H1 (cell line): ENCODE data around the gene OGG1. TPM values are rescaled to one million over a fixed set of nuclear protein-coding genes. Genes with fewer than 3 reads are reported as not detected.

ENCODE experiments used
- CTCF ChIA-PET: fragments of 300-600 bp; sonication (Branson Sonifier 250); formaldehyde crosslinking; loops from one replicate; lab custom pipeline; 2021; ENCODE audit not compliant: partially characterized antibody; lab: Charles Lee
- POLR2A ChIA-PET: fragments of 300-600 bp; sonication (Branson Sonifier 250); formaldehyde crosslinking; loops from one replicate; lab custom pipeline; 2021; ENCODE audit warnings: inconsistent platforms; ENCODE audit not compliant: partially characterized antibody; lab: Charles Lee
- DNase-seq, 2 experiments: peaks; one replicate each; pipeline versions ENCODE4 v3.0.0 to v3.0.0-alpha.2; 2010 to 2022; ENCODE audit warnings: low spot score in 2 of 2, low read depth in 1 of 2, mixed read lengths in 1 of 2
- FAIRE-seq: peaks from 2 replicates; lab custom pipeline; 2011; peaks lifted over from hg19 to GRCh38; lab: Jason Lieb, UNC
- H2AFZ ChIP-seq: 2 replicates; pipeline ENCODE4 v1.8.1; 2012; ENCODE audit warnings: low read length, inconsistent platforms
- H2AK5ac ChIP-seq: 2 replicates; pipeline ENCODE4 v1.6.1; 2013; ENCODE audit warnings: low read depth, low read length
- H2BK120ac ChIP-seq: replicated peaks from 2 replicates; pipeline ENCODE3; 2013; ENCODE audit warnings: low read depth, low read length, inconsistent platforms
- H2BK12ac ChIP-seq: 2 replicates; pipeline ENCODE4 v1.6.1; 2013; ENCODE audit warnings: low read depth, low read length
- H2BK15ac ChIP-seq: 2 replicates; pipeline ENCODE4 v1.6.1; 2013; ENCODE audit warnings: low read length
- H2BK20ac ChIP-seq: 2 replicates; pipeline ENCODE4 v1.6.1; 2013; ENCODE audit warnings: low read length
- H2BK5ac ChIP-seq: 2 replicates; pipeline ENCODE4 v1.6.1; 2013; ENCODE audit warnings: low read depth, low read length
- H3K14ac ChIP-seq: 2 replicates; pipeline ENCODE4 v1.6.1; 2013; ENCODE audit warnings: inconsistent platforms; ENCODE audit not compliant: insufficient read length
- H3K18ac ChIP-seq: 2 replicates; pipeline ENCODE4 v1.6.1; 2013; ENCODE audit warnings: low read length; ENCODE audit errors: extremely low read depth
- H3K23ac ChIP-seq: 2 replicates; pipeline ENCODE4 v1.6.1; 2013; ENCODE audit warnings: inconsistent platforms; ENCODE audit not compliant: insufficient read length
- H3K23me2 ChIP-seq: 2 replicates; pipeline ENCODE4 v1.6.1; 2013; ENCODE audit warnings: low read depth, low read length
- H3K27ac ChIP-seq: 2 replicates; pipeline ENCODE4 v1.6.1; 2011; ENCODE audit warnings: low read depth, low read length, inconsistent platforms
- H3K27me3 ChIP-seq, 4 experiments: replicated peaks in 1 of 4; 1 replicate in 1 of 4; 2 replicates in 3 of 4; pipeline versions ENCODE4 v1.6.1 to v1.8.1; 2011 to 2013; ENCODE audit warnings: low read length in 3 of 4, mild to moderate bottlenecking in 3 of 4, inconsistent platforms in 2 of 4, mixed read lengths in 2 of 4, moderate library complexity in 1 of 4; ENCODE audit not compliant: control insufficient read depth in 3 of 4, insufficient read depth in 3 of 4; ENCODE audit errors: extremely low read depth in 1 of 4
- H3K36me3 ChIP-seq, 4 experiments: 2 replicates each; pipeline versions ENCODE4 v1.6.1 to v1.8.1; 2011 to 2013; ENCODE audit warnings: mild to moderate bottlenecking in 4 of 4, low read length in 3 of 4, moderate library complexity in 2 of 4, control low read depth in 1 of 4, inconsistent platforms in 1 of 4; ENCODE audit not compliant: insufficient read depth in 4 of 4, control insufficient read depth in 2 of 4
- H3K4ac ChIP-seq: replicated peaks from 2 replicates; pipeline ENCODE3; 2013; ENCODE audit warnings: low read length, low read depth, mixed read lengths, inconsistent platforms; ENCODE audit not compliant: insufficient read length
- H3K4me1 ChIP-seq, 4 experiments: replicated peaks in 1 of 4; 1 replicate in 1 of 4; 2 replicates in 3 of 4; pipeline versions ENCODE4 v1.6.1 to v1.8.1; 2011 to 2013; ENCODE audit warnings: low read length in 3 of 4, inconsistent platforms in 2 of 4, mixed read lengths in 1 of 4; ENCODE audit not compliant: insufficient read depth in 4 of 4, control insufficient read depth in 3 of 4
- H3K4me2 ChIP-seq, 2 experiments: 2 replicates each; pipeline versions ENCODE4 v1.6.1 to v1.8.1; 2011 to 2013; ENCODE audit warnings: low read depth in 2 of 2, low read length in 2 of 2, control low read depth in 1 of 2, inconsistent platforms in 1 of 2, mild to moderate bottlenecking in 1 of 2; ENCODE audit not compliant: insufficient read depth in 1 of 2
- H3K4me3 ChIP-seq, 4 experiments: fragments of 200-600, 300-600 bp in 1 of 4; sonication (generic), shearing (Covaris generic), sonication (Bioruptor Twin) in 1 of 4; 2 replicates each; pipeline versions ENCODE4 v1.5.1 to v1.8.1; 2011 to 2016; ENCODE audit warnings: low read length in 4 of 4, low read depth in 3 of 4, control low read depth in 2 of 4, inconsistent platforms in 2 of 4, mild to moderate bottlenecking in 2 of 4, mixed read lengths in 1 of 4, moderate library complexity in 1 of 4; ENCODE audit not compliant: insufficient read depth in 2 of 4; ENCODE audit errors: extremely low read depth in 1 of 4
- H3K56ac ChIP-seq: replicated peaks from 2 replicates; pipeline ENCODE3; 2013; ENCODE audit warnings: low read depth, mild to moderate bottlenecking, mixed read lengths, low read length, inconsistent platforms; ENCODE audit not compliant: insufficient read length
- H3K79me1 ChIP-seq: 2 replicates; pipeline ENCODE4 v1.6.1; 2013; ENCODE audit warnings: low read depth, low read length, control low read depth
- H3K79me2 ChIP-seq, 2 experiments: 2 replicates each; pipeline versions ENCODE4 v1.6.1 to v1.8.1; 2012 to 2013; ENCODE audit warnings: low read length in 2 of 2, mild to moderate bottlenecking in 2 of 2, inconsistent platforms in 1 of 2; ENCODE audit not compliant: insufficient read depth in 2 of 2, control insufficient read depth in 1 of 2
- H3K9ac ChIP-seq, 4 experiments: replicated peaks in 1 of 4; 1 replicate in 1 of 4; 2 replicates in 3 of 4; pipeline versions ENCODE4 v1.6.1 to v1.8.1; 2011 to 2013; ENCODE audit warnings: low read depth in 3 of 4, low read length in 3 of 4, control low read depth in 2 of 4, mild to moderate bottlenecking in 2 of 4, moderate library complexity in 2 of 4, inconsistent platforms in 1 of 4; ENCODE audit errors: extremely low read depth in 1 of 4
- H3K9me3 ChIP-seq, 2 experiments: 2 replicates each; pipeline versions ENCODE4 v1.6.1 to v1.8.1; 2012 to 2013; ENCODE audit warnings: mild to moderate bottlenecking in 2 of 2, moderate library complexity in 2 of 2, control low read depth in 1 of 2, inconsistent platforms in 1 of 2, low read depth in 1 of 2, low read length in 1 of 2, mixed read lengths in 1 of 2; ENCODE audit not compliant: insufficient read depth in 2 of 2
- H4K20me1 ChIP-seq, 2 experiments: replicated peaks in 1 of 2; 2 replicates each; pipeline versions ENCODE3 to v1.8.1; 2011 to 2013; ENCODE audit warnings: inconsistent platforms in 2 of 2, low read length in 2 of 2, mild to moderate bottlenecking in 1 of 2; ENCODE audit not compliant: insufficient read depth in 2 of 2, control insufficient read depth in 1 of 2
- H4K5ac ChIP-seq: 2 replicates; pipeline ENCODE4 v1.6.1; 2013; ENCODE audit warnings: low read length, low read depth, mixed read lengths, inconsistent platforms; ENCODE audit not compliant: insufficient read length
- H4K8ac ChIP-seq: 2 replicates; pipeline ENCODE4 v1.8.0; 2013; ENCODE audit warnings: mild to moderate bottlenecking, moderate library complexity, low read length, inconsistent platforms; ENCODE audit not compliant: insufficient read depth; ENCODE audit errors: extremely low read depth
- H4K91ac ChIP-seq: replicated peaks from 2 replicates; pipeline ENCODE3; 2013; ENCODE audit warnings: low read length, mixed read lengths, inconsistent platforms; ENCODE audit not compliant: insufficient read length
- GTF2F1 ChIP-seq: IDR thresholded peaks from 2 replicates; pipeline ENCODE4 v1.6.1; 2012; ENCODE audit warnings: low read depth, low read length, improper control_type of control experiment, borderline replicate concordance
- KDM1A ChIP-seq: fragments of 200-600, 300-600 bp; sonication (generic); IDR thresholded peaks from 2 replicates; pipeline ENCODE4 v1.7.1; 2016; ENCODE audit warnings: mild to moderate bottlenecking, low read length, borderline replicate concordance
- WGBS, 2 experiments: shearing (Covaris generic) in 1 of 2; methylation state at CpG; one replicate each; pipeline versions ENCODE4 v1.1.6 to v1.1.7; 2013 to 2015; ENCODE audit warnings: low lambda C conversion rate in 2 of 2, mixed read lengths in 2 of 2, inconsistent platforms in 1 of 2, low coverage in 1 of 2, missing lambda C conversion rate in 1 of 2; ENCODE audit not compliant: insufficient replicate concordance in 2 of 2, insufficient coverage in 1 of 2, insufficient read length in 1 of 2; ENCODE audit errors: extremely low coverage in 1 of 2, missing lambda C conversion rate in 1 of 2; 5-methylcytosine and 5-hydroxymethylcytosine counted together
- polyA plus RNA-seq, 7 experiments: library from polyadenylated mRNA; depleted of rRNA in 3 of 7; stranded (reverse) in 5 of 7; unstranded in 2 of 7; fragments of >200 nt in 5 of 7; fragments of 200-250 nt in 2 of 7; gene quantifications; 1 replicate in 5 of 7; 2 replicates in 1 of 7; 4 replicates in 1 of 7; pipeline versions ENCODE4 v1.2.1 to v1.2.3, GENCODE V29; 2011 to 2013; ENCODE audit warnings: missing spikeins in 2 of 7, mixed read lengths in 2 of 7
- total RNA-seq: library from RNA; stranded (reverse); fragmentation: NEBNext Ultra II Directional; extraction: Animal tissue kit (Norgen Biotek cat#: 25700); gene quantifications from 2 replicates; pipeline ENCODE4 v1.2.1, GENCODE V29; 2021

Gene OGG1
- total and polyA plus RNA-seq, 2 of the 8 experiments (the other 6 are each of a cell fraction or from before 2014, with no cell fraction given): 29.6 to 46.8 TPM

DNA sequence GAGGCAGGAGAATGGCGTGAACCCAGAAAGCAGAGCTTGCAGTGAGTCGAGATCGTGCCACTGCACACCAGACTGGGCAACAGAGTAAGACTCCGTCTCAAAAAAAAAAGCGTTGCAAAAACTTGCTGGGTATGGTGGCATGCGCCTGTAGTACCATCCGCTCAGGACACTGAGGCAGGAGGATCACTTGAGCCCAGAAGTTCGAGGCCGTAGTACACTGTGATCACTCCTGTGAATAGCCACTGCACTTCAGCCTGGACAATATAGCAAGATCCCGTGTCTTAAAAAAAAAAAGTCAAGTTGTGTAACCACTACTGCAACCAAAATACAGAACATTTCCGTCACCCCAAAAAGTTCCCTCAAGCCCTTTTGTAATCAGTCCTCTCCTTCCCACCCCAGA, 44.6 kb downstream of the OGG1 start:
- Histone ChIP-seq H4K91ac (no peak overlapping the region), H3K36me3 (peaks cover 3 to 37% (median 24%) of the 10 kb centered on the region in 4 experiments; a peak in 7 of 8 replicates), H3K23me2 (peaks cover 8% of the 10 kb centered on the region), H2AFZ (no peak overlapping the region), H3K9me3 (no peaks in the 10 kb centered on the region), H2BK120ac (no peak overlapping the region), H3K4me1 (peaks cover 0 to 8% (median 0%) of the 10 kb centered on the region in 4 experiments; a peak in 2 of 7 replicates), H3K56ac (no peak overlapping the region), H3K27ac (no peak overlapping the region), H4K5ac (no peak overlapping the region), H3K18ac (no peak overlapping the region), H3K4me2 (peak overlapping the region in 1 of 2 experiments; percentile 83; a peak in 1 of 4 replicates), H3K4ac (no peak overlapping the region), H4K20me1 (no peaks in the 10 kb centered on the region), H2BK20ac (no peak overlapping the region), H2BK5ac (no peak overlapping the region), H3K23ac (no peak overlapping the region), H3K27me3 (no peaks in the 10 kb centered on the region), H4K8ac (no peak overlapping the region), H3K9ac (no peak overlapping the region), H3K4me3 (no peak overlapping the region), H2BK12ac (no peak overlapping the region), H3K14ac (no peak overlapping the region), H3K79me1 (peaks cover 9% of the 10 kb centered on the region), H2BK15ac (no peak overlapping the region), H3K79me2 (peaks cover 0 to 40% of the 10 kb centered on the region in 2 experiments; a peak in 2 of 4 replicates), H2AK5ac (no peak overlapping the region)
- DNase-seq (no peak), FAIRE-seq (no peak)
- POLR2A ChIA-PET: interaction anchor here (2.4 to 5.5 kb wide), 2 partner anchors 13 to 63 kb away, joined by 17 to 71 read pairs; partner anchors contain the start of genes BRPF1 and TTLL3
- CTCF ChIA-PET: no interaction called here
- TF ChIP-seq KDM1A (peak; percentile 68; the same call in 1 of the 2 replicates), GTF2F1 (no peak)
- 94% methylated on average over 11 of the region's 11 CpGs; no CpG with 5 or more reads in 1 of the 2 experiments for WGBS, 2 experiments
